Osteocyte (in vitro differentiated cells): Measurements from ENCODE around the gene ARAP2. TPM values are rescaled to one million over a fixed set of nuclear protein-coding genes. Genes with fewer than 3 reads are reported as not detected.

Source experiments
- DNase-seq: peaks from one replicate; pipeline ENCODE4 v3.0.0; 2021; ENCODE audit warnings: mixed read lengths; ENCODE audit not compliant: unreplicated experiment; ENCODE audit errors: extremely low spot score
- H3K27ac Mint-ChIP-seq: one replicate; pipeline ENCODE4 v1.8.0; 2021; ENCODE audit warnings: mild to moderate bottlenecking, mixed read lengths; ENCODE audit not compliant: unreplicated experiment
- H3K27me3 Mint-ChIP-seq: one replicate; pipeline ENCODE4 v1.8.0; 2021; ENCODE audit warnings: mixed read lengths; ENCODE audit not compliant: unreplicated experiment
- H3K36me3 Mint-ChIP-seq: one replicate; pipeline ENCODE4 v1.8.0; 2021; ENCODE audit warnings: mixed read lengths; ENCODE audit not compliant: unreplicated experiment
- H3K4me1 Mint-ChIP-seq: one replicate; pipeline ENCODE4 v1.8.0; 2021; ENCODE audit warnings: mixed read lengths; ENCODE audit not compliant: unreplicated experiment
- H3K4me3 Mint-ChIP-seq: one replicate; pipeline ENCODE4 v1.8.0; 2021; ENCODE audit warnings: mild to moderate bottlenecking, moderate library complexity, mixed read lengths; ENCODE audit not compliant: unreplicated experiment
- H3K9me3 Mint-ChIP-seq: one replicate; pipeline ENCODE4 v1.8.0; 2021; ENCODE audit warnings: mixed read lengths; ENCODE audit not compliant: unreplicated experiment
- CTCF ChIP-seq: fragments of 200-600 bp; sonication (generic); IDR thresholded peaks from 2 replicates; pipeline ENCODE4 v1.5.0; 2021; ENCODE audit warnings: antibody characterized with exemption, mild to moderate bottlenecking, moderate library complexity
- total RNA-seq: library from RNA; stranded (reverse); gene quantifications from 2 replicates; pipeline ENCODE4 v1.2.1, GENCODE V29; 2021

Gene ARAP2
- total RNA-seq, 1 donor from 2014 or later, result 1.0 TPM

GRCh38 chr4:36224972-36225903, 19.1 kb downstream of the ARAP2 start:
- H3K27ac Mint-ChIP-seq, result no peak overlapping the region
- no peak for TF ChIP-seq CTCF
- H3K9me3 Mint-ChIP-seq, result no peaks in the 10 kb centered on the region

DNA sequence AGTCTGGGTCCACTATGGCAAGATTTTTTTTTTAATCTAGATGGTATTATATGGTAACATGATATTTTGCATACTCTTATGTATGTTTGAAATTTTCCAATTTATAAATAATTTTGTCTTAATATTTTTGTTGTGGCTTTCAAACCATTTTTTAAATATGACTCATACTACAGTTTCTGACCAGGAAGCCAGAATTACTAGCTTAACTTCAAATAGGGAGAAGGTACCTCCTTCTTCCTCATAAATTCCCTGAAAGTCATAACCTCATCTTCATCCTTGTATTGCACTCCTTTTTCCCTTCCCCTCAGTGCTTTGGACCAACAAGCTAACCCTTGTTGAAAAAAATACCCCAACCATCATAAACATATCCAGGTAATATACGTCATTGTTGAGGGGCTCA, 21.6 kb downstream of the ARAP2 start:
- Mint-ChIP-seq H3K9me3 (no peaks in the 10 kb centered on the region), H3K4me1 (peaks cover 13% of the 10 kb centered on the region), H3K4me3 (no peak overlapping the region), H3K27me3 (no peaks in the 10 kb centered on the region), H3K36me3 (no peaks in the 10 kb centered on the region), H3K27ac (no peak overlapping the region)
- DNase-seq, result no peak
- no peak for TF ChIP-seq CTCF

More at GRCh38 chr4:36224972-36225903, 19.1 kb downstream of the ARAP2 start:
- DNase-seq, result no peak
- Mint-ChIP-seq H3K27me3 (no peaks in the 10 kb centered on the region), H3K4me1 (peaks cover 13% of the 10 kb centered on the region), H3K36me3 (no peaks in the 10 kb centered on the region), H3K4me3 (no peak overlapping the region)

DNA sequence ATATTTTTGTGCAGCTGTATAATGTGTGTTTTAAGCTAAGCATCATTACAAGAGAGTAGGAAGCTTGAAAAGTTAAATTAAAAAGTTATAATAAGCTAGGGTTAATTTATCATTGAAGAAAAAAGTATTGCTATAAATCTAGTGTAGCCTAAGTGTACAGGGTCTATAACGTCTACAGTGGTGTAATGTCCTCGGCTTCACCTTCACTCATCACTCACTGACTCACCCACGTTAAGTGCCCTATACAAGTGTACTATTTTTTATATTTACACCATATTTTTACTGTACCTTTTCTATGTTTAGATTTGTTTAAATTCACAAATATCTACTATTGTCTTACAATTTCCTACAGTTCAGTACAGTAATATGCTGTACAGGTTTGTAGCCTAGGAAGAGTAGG, 23.5 kb downstream of the ARAP2 start:
- H3K27me3 Mint-ChIP-seq, result no peaks in the 10 kb centered on the region
- no peak overlapping the region for H3K4me3 Mint-ChIP-seq
- DNase-seq, result no peak
- no peak overlapping the region for H3K27ac Mint-ChIP-seq
- H3K4me1 Mint-ChIP-seq, result peaks cover 13% of the 10 kb centered on the region
- TF ChIP-seq CTCF, result no peak
- no peaks in the 10 kb centered on the region for H3K9me3 Mint-ChIP-seq
- H3K36me3 Mint-ChIP-seq, result no peaks in the 10 kb centered on the region

DNA sequence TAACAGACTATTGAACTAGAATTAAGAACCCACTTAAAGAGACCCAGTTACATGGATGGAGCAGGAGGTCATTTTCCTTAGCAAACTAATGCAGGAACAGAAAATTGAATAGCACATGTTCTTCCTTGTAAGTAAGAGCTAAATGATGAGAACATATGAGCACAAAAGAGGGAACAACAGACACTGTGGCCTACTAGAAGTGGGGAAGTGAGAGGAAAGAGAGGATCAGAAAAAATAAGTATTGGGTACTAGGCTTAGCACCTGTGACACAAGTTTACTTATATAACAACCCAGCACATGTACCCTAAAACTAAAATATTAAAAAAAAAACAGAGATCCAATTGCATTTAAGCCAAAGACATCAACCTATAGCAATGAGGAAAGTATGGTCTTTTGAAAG, 26.2 kb downstream of the ARAP2 start:
- Mint-ChIP-seq H3K4me3 (no peak overlapping the region), H3K9me3 (no peaks in the 10 kb centered on the region), H3K27me3 (no peaks in the 10 kb centered on the region), H3K4me1 (peaks cover 6% of the 10 kb centered on the region), H3K27ac (no peak overlapping the region), H3K36me3 (no peaks in the 10 kb centered on the region)
- no peak for DNase-seq
- TF ChIP-seq CTCF, result no peak

GRCh38 chr4:36215627-36216026, 28.7 kb downstream of the ARAP2 start:
- TF ChIP-seq CTCF, result no peak
- Mint-ChIP-seq H3K4me1 (no peaks in the 10 kb centered on the region), H3K36me3 (no peaks in the 10 kb centered on the region), H3K27me3 (no peaks in the 10 kb centered on the region), H3K27ac (no peak overlapping the region), H3K4me3 (no peak overlapping the region), H3K9me3 (no peaks in the 10 kb centered on the region)
- no peak for DNase-seq
